H1 (cell line): ENCODE data around the gene PPP1R2. TPM values are rescaled to one million over a fixed set of nuclear protein-coding genes. Genes with fewer than 3 reads are reported as not detected.
"Not testable (repeated sequence)": the region's sequence is repeated elsewhere in the genome, so short reads cannot be mapped to it uniquely, and the experiment has no call there.

Source experiments
- CTCF ChIA-PET: fragments of 300-600 bp; sonication (Branson Sonifier 250); formaldehyde crosslinking; loops from one replicate; lab custom pipeline; 2021; ENCODE audit not compliant: partially characterized antibody; lab: Charles Lee
- POLR2A ChIA-PET: fragments of 300-600 bp; sonication (Branson Sonifier 250); formaldehyde crosslinking; loops from one replicate; lab custom pipeline; 2021; ENCODE audit warnings: inconsistent platforms; ENCODE audit not compliant: partially characterized antibody; lab: Charles Lee
- DNase-seq, 2 experiments: peaks; one replicate each; pipeline versions ENCODE4 v3.0.0 to v3.0.0-alpha.2; 2010 to 2022; ENCODE audit warnings: low spot score in 2 of 2, low read depth in 1 of 2, mixed read lengths in 1 of 2
- FAIRE-seq: peaks from 2 replicates; lab custom pipeline; 2011; peaks lifted over from hg19 to GRCh38; lab: Jason Lieb, UNC
- H2AFZ ChIP-seq: 2 replicates; pipeline ENCODE4 v1.8.1; 2012; ENCODE audit warnings: low read length, inconsistent platforms
- H2AK5ac ChIP-seq: 2 replicates; pipeline ENCODE4 v1.6.1; 2013; ENCODE audit warnings: low read depth, low read length
- H2BK120ac ChIP-seq: replicated peaks from 2 replicates; pipeline ENCODE3; 2013; ENCODE audit warnings: low read depth, low read length, inconsistent platforms
- H2BK12ac ChIP-seq: 2 replicates; pipeline ENCODE4 v1.6.1; 2013; ENCODE audit warnings: low read depth, low read length
- H2BK15ac ChIP-seq: 2 replicates; pipeline ENCODE4 v1.6.1; 2013; ENCODE audit warnings: low read length
- H2BK20ac ChIP-seq: 2 replicates; pipeline ENCODE4 v1.6.1; 2013; ENCODE audit warnings: low read length
- H2BK5ac ChIP-seq: 2 replicates; pipeline ENCODE4 v1.6.1; 2013; ENCODE audit warnings: low read depth, low read length
- H3K14ac ChIP-seq: 2 replicates; pipeline ENCODE4 v1.6.1; 2013; ENCODE audit warnings: inconsistent platforms; ENCODE audit not compliant: insufficient read length
- H3K18ac ChIP-seq: 2 replicates; pipeline ENCODE4 v1.6.1; 2013; ENCODE audit warnings: low read length; ENCODE audit errors: extremely low read depth
- H3K23ac ChIP-seq: 2 replicates; pipeline ENCODE4 v1.6.1; 2013; ENCODE audit warnings: inconsistent platforms; ENCODE audit not compliant: insufficient read length
- H3K23me2 ChIP-seq: 2 replicates; pipeline ENCODE4 v1.6.1; 2013; ENCODE audit warnings: low read depth, low read length
- H3K27ac ChIP-seq: 2 replicates; pipeline ENCODE4 v1.6.1; 2011; ENCODE audit warnings: low read depth, low read length, inconsistent platforms
- H3K27me3 ChIP-seq, 4 experiments: replicated peaks in 1 of 4; 1 replicate in 1 of 4; 2 replicates in 3 of 4; pipeline versions ENCODE4 v1.6.1 to v1.8.1; 2011 to 2013; ENCODE audit warnings: low read length in 3 of 4, mild to moderate bottlenecking in 3 of 4, inconsistent platforms in 2 of 4, mixed read lengths in 2 of 4, moderate library complexity in 1 of 4; ENCODE audit not compliant: control insufficient read depth in 3 of 4, insufficient read depth in 3 of 4; ENCODE audit errors: extremely low read depth in 1 of 4
- H3K36me3 ChIP-seq, 4 experiments: 2 replicates each; pipeline versions ENCODE4 v1.6.1 to v1.8.1; 2011 to 2013; ENCODE audit warnings: mild to moderate bottlenecking in 4 of 4, low read length in 3 of 4, moderate library complexity in 2 of 4, control low read depth in 1 of 4, inconsistent platforms in 1 of 4; ENCODE audit not compliant: insufficient read depth in 4 of 4, control insufficient read depth in 2 of 4
- H3K4ac ChIP-seq: replicated peaks from 2 replicates; pipeline ENCODE3; 2013; ENCODE audit warnings: low read length, low read depth, mixed read lengths, inconsistent platforms; ENCODE audit not compliant: insufficient read length
- H3K4me1 ChIP-seq, 4 experiments: replicated peaks in 1 of 4; 1 replicate in 1 of 4; 2 replicates in 3 of 4; pipeline versions ENCODE4 v1.6.1 to v1.8.1; 2011 to 2013; ENCODE audit warnings: low read length in 3 of 4, inconsistent platforms in 2 of 4, mixed read lengths in 1 of 4; ENCODE audit not compliant: insufficient read depth in 4 of 4, control insufficient read depth in 3 of 4
- H3K4me2 ChIP-seq, 2 experiments: 2 replicates each; pipeline versions ENCODE4 v1.6.1 to v1.8.1; 2011 to 2013; ENCODE audit warnings: low read depth in 2 of 2, low read length in 2 of 2, control low read depth in 1 of 2, inconsistent platforms in 1 of 2, mild to moderate bottlenecking in 1 of 2; ENCODE audit not compliant: insufficient read depth in 1 of 2
- H3K4me3 ChIP-seq, 4 experiments: fragments of 200-600, 300-600 bp in 1 of 4; sonication (generic), shearing (Covaris generic), sonication (Bioruptor Twin) in 1 of 4; 2 replicates each; pipeline versions ENCODE4 v1.5.1 to v1.8.1; 2011 to 2016; ENCODE audit warnings: low read length in 4 of 4, low read depth in 3 of 4, control low read depth in 2 of 4, inconsistent platforms in 2 of 4, mild to moderate bottlenecking in 2 of 4, mixed read lengths in 1 of 4, moderate library complexity in 1 of 4; ENCODE audit not compliant: insufficient read depth in 2 of 4; ENCODE audit errors: extremely low read depth in 1 of 4
- H3K56ac ChIP-seq: replicated peaks from 2 replicates; pipeline ENCODE3; 2013; ENCODE audit warnings: low read depth, mild to moderate bottlenecking, mixed read lengths, low read length, inconsistent platforms; ENCODE audit not compliant: insufficient read length
- H3K79me1 ChIP-seq: 2 replicates; pipeline ENCODE4 v1.6.1; 2013; ENCODE audit warnings: low read depth, low read length, control low read depth
- H3K79me2 ChIP-seq, 2 experiments: 2 replicates each; pipeline versions ENCODE4 v1.6.1 to v1.8.1; 2012 to 2013; ENCODE audit warnings: low read length in 2 of 2, mild to moderate bottlenecking in 2 of 2, inconsistent platforms in 1 of 2; ENCODE audit not compliant: insufficient read depth in 2 of 2, control insufficient read depth in 1 of 2
- H3K9ac ChIP-seq, 4 experiments: replicated peaks in 1 of 4; 1 replicate in 1 of 4; 2 replicates in 3 of 4; pipeline versions ENCODE4 v1.6.1 to v1.8.1; 2011 to 2013; ENCODE audit warnings: low read depth in 3 of 4, low read length in 3 of 4, control low read depth in 2 of 4, mild to moderate bottlenecking in 2 of 4, moderate library complexity in 2 of 4, inconsistent platforms in 1 of 4; ENCODE audit errors: extremely low read depth in 1 of 4
- H3K9me3 ChIP-seq, 2 experiments: 2 replicates each; pipeline versions ENCODE4 v1.6.1 to v1.8.1; 2012 to 2013; ENCODE audit warnings: mild to moderate bottlenecking in 2 of 2, moderate library complexity in 2 of 2, control low read depth in 1 of 2, inconsistent platforms in 1 of 2, low read depth in 1 of 2, low read length in 1 of 2, mixed read lengths in 1 of 2; ENCODE audit not compliant: insufficient read depth in 2 of 2
- H4K20me1 ChIP-seq, 2 experiments: replicated peaks in 1 of 2; 2 replicates each; pipeline versions ENCODE3 to v1.8.1; 2011 to 2013; ENCODE audit warnings: inconsistent platforms in 2 of 2, low read length in 2 of 2, mild to moderate bottlenecking in 1 of 2; ENCODE audit not compliant: insufficient read depth in 2 of 2, control insufficient read depth in 1 of 2
- H4K5ac ChIP-seq: 2 replicates; pipeline ENCODE4 v1.6.1; 2013; ENCODE audit warnings: low read length, low read depth, mixed read lengths, inconsistent platforms; ENCODE audit not compliant: insufficient read length
- H4K8ac ChIP-seq: 2 replicates; pipeline ENCODE4 v1.8.0; 2013; ENCODE audit warnings: mild to moderate bottlenecking, moderate library complexity, low read length, inconsistent platforms; ENCODE audit not compliant: insufficient read depth; ENCODE audit errors: extremely low read depth
- H4K91ac ChIP-seq: replicated peaks from 2 replicates; pipeline ENCODE3; 2013; ENCODE audit warnings: low read length, mixed read lengths, inconsistent platforms; ENCODE audit not compliant: insufficient read length
- WGBS, 2 experiments: shearing (Covaris generic) in 1 of 2; methylation state at CpG; one replicate each; pipeline versions ENCODE4 v1.1.6 to v1.1.7; 2013 to 2015; ENCODE audit warnings: low lambda C conversion rate in 2 of 2, mixed read lengths in 2 of 2, inconsistent platforms in 1 of 2, low coverage in 1 of 2, missing lambda C conversion rate in 1 of 2; ENCODE audit not compliant: insufficient replicate concordance in 2 of 2, insufficient coverage in 1 of 2, insufficient read length in 1 of 2; ENCODE audit errors: extremely low coverage in 1 of 2, missing lambda C conversion rate in 1 of 2; 5-methylcytosine and 5-hydroxymethylcytosine counted together
- polyA plus RNA-seq, 7 experiments: library from polyadenylated mRNA; depleted of rRNA in 3 of 7; stranded (reverse) in 5 of 7; unstranded in 2 of 7; fragments of >200 nt in 5 of 7; fragments of 200-250 nt in 2 of 7; gene quantifications; 1 replicate in 5 of 7; 2 replicates in 1 of 7; 4 replicates in 1 of 7; pipeline versions ENCODE4 v1.2.1 to v1.2.3, GENCODE V29; 2011 to 2013; ENCODE audit warnings: missing spikeins in 2 of 7, mixed read lengths in 2 of 7
- total RNA-seq: library from RNA; stranded (reverse); fragmentation: NEBNext Ultra II Directional; extraction: Animal tissue kit (Norgen Biotek cat#: 25700); gene quantifications from 2 replicates; pipeline ENCODE4 v1.2.1, GENCODE V29; 2021

Gene PPP1R2
- total and polyA plus RNA-seq, 2 of the 8 experiments (the other 6 are each of a cell fraction or from before 2014, with no cell fraction given), result 14.0 to 26.5 TPM

- ChIA-PET POLR2A (interaction anchor here (1.1 kb wide), 1 partner anchor 28 kb away, joined by 3 read pairs; no protein-coding TSS in a partner anchor), CTCF (interaction anchor here (0.8 kb wide), 1 partner anchor 204 kb away, joined by 3 read pairs; the partner anchor contains the start of gene XXYLT1)
- H2BK120ac ChIP-seq, H2BK20ac ChIP-seq, H3K79me1 ChIP-seq, H2BK15ac ChIP-seq, H3K56ac ChIP-seq, H3K27ac ChIP-seq, H3K36me3 ChIP-seq, H3K23ac ChIP-seq, H3K4me3 ChIP-seq, H3K23me2 ChIP-seq, H4K8ac ChIP-seq, H2BK12ac ChIP-seq, DNase-seq, H4K20me1 ChIP-seq, H3K18ac ChIP-seq, H3K4ac ChIP-seq, H3K9ac ChIP-seq, H3K4me2 ChIP-seq, H4K5ac ChIP-seq, H2BK5ac ChIP-seq, H3K27me3 ChIP-seq, H3K14ac ChIP-seq, H3K9me3 ChIP-seq, H4K91ac ChIP-seq, H3K4me1 ChIP-seq, H2AK5ac ChIP-seq, H2AFZ ChIP-seq, FAIRE-seq, H3K79me2 ChIP-seq: not testable (repeated sequence)
- WGBS, 2 experiments, result 87% methylated on average over 7 of the region's 8 CpGs; no CpG with 5 or more reads in 1 of the 2 experiments
These were observed 68.0 kb downstream of the PPP1R2 start for GRCh38 chr3:195475116-195475515.
